PC-3 (cell line): ENCODE data around the gene KRT3.

Experiments
- CTCF ChIP-seq: fragments of 300-600 bp; sonication (generic); conservative IDR thresholded peaks from 2 replicates; pipeline ENCODE4 v1.5.1; 2017; ENCODE audit warnings: antibody characterized with exemption, low read depth, mild to moderate bottlenecking, low read length
- EZH2 ChIP-seq: fragments of 300-600 bp; sonication (generic); IDR thresholded peaks from one replicate; pipeline ENCODE4 v1.6.1; 2017; ENCODE audit warnings: antibody characterized with exemption, mild to moderate bottlenecking, low read length; ENCODE audit not compliant: unreplicated experiment

GRCh38 chr12:52815676-52816588 lies 20.0 kb upstream of the KRT3 start:
- TF ChIP-seq EZH2 (no peak), CTCF (no peak)
